ENCODE data around the gene WDHD1.
"Not testable (repeated sequence)": the region's sequence is repeated elsewhere in the genome, so short reads cannot be mapped to it uniquely, and the experiment has no call there.

The WDHD1 gene, protein sequence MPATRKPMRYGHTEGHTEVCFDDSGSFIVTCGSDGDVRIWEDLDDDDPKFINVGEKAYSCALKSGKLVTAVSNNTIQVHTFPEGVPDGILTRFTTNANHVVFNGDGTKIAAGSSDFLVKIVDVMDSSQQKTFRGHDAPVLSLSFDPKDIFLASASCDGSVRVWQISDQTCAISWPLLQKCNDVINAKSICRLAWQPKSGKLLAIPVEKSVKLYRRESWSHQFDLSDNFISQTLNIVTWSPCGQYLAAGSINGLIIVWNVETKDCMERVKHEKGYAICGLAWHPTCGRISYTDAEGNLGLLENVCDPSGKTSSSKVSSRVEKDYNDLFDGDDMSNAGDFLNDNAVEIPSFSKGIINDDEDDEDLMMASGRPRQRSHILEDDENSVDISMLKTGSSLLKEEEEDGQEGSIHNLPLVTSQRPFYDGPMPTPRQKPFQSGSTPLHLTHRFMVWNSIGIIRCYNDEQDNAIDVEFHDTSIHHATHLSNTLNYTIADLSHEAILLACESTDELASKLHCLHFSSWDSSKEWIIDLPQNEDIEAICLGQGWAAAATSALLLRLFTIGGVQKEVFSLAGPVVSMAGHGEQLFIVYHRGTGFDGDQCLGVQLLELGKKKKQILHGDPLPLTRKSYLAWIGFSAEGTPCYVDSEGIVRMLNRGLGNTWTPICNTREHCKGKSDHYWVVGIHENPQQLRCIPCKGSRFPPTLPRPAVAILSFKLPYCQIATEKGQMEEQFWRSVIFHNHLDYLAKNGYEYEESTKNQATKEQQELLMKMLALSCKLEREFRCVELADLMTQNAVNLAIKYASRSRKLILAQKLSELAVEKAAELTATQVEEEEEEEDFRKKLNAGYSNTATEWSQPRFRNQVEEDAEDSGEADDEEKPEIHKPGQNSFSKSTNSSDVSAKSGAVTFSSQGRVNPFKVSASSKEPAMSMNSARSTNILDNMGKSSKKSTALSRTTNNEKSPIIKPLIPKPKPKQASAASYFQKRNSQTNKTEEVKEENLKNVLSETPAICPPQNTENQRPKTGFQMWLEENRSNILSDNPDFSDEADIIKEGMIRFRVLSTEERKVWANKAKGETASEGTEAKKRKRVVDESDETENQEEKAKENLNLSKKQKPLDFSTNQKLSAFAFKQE

DNA sequence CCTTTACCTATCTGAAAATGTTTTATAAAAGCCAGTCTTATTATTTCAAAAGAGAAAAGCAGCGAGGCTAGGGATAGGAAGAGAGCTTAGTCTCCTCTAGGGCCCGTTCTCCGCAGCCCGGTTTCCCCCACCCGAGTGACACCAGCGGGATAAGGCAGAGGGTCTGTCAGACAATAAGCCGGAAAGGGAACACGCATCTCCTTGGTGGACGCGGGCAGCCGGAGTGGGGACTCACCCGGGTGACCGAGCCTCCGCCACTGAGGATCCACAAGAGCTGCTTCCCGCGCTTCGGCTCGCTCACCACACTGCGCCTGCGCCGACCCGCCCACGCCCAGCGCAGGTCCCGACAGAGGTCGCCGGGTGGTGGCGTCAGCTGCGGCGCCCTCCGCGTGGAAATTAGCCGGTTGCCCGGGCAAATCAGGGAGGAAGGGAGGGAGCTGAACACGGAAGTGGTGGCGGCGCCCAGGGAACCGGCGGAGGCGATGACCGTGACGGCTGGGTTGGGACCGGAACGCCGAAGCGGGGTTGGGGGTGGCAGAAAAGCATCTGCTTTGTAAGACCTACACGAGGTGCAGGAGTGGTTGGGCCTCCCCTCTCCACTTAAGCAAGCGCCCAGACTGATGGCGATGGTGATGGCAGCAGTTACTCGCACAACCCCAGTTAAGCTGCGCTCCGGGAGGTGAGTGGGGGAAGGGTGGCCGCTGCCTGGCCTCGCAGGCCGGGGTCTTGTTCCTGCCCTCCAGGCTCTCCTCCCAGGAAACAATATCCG lies at the start of gene WDHD1, which contains the start of gene SOCS4:
Gene WDHD1 (minus strand): TSS at position 307 of the 769 bp plus-strand sequence. CDS start 312 bp downstream, outside the sequence.
Gene SOCS4 (plus strand): TSS at position 444 of the 769 bp plus-strand sequence. CDS start 15,806 bp downstream, outside the sequence.
- peak; percentile 92 to 98 for DNase-seq (ENCODE audit: low read depth in 1 of 2, low spot score in 1 of 2)

DNA sequence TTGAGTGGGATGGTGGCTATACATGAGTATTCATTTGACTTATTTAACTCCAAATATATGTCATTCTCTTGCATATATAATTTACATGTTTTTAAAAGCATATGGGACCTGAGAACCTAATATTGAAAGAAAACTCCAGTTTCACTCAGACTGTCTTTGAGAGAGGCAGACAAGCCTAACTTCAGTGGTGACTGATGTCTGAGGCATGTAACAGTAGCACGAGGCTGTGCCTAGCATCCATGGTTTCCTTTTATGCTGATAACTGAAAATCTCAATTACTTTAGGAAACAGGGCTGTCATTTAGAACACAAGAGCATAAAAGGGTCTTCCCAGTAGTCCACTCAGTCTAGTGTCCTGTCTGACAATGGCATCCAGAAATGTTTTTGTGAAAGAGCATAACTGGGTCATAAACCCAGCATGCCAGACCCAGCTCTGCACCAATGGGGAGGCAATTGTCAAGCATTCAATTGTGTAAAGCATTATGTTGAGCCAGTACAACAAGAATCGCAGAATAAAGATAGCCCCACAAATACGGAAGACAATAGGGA lies 48.8 kb upstream of the WDHD1 start:
- no peak for DNase-seq (ENCODE audit: low read depth in 1 of 2, low spot score in 1 of 2)

DNA sequence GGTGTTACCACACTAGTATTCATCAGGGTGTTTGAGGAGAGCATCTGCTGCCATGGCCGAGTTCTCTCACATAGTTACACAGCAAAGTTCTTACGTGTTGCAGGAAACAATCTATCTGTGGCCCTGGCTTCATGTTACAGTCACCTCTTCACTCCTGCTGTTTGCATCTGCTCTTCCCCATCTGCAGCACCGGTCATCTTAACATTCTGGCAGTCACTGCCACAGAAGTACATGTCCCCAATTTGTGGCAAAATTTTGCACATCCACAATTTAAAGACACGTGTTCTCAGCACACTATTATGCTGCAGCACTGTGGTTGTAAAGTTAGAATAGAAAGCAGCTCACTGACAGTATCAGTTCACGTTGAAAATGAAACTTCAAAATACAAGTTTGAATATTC lies 47.8 kb upstream of the WDHD1 start:
- DNase-seq (ENCODE audit: low read depth in 1 of 2, low spot score in 1 of 2), result no peak

DNA sequence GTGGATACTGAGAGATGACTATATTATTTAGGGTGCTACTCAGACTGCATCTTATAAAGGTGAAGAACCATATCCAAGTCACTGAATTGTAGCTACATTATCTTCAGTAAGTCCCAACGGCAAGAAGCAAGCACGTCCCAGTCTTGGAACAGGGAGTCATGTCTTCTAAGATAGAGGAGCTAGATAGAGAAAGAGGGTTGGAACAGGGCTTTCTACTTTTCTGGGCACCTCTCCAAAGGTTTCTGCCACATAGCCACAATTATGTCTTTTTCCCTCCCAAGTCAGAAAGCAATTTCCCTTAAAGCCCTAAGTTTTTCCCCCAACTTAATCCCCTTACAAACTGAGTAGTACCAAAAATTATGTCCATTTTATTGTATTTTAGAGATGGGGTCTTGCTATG lies 47.0 kb upstream of the WDHD1 start:
- DNase-seq (ENCODE audit: low read depth in 1 of 2, low spot score in 1 of 2), result no peak

DNA sequence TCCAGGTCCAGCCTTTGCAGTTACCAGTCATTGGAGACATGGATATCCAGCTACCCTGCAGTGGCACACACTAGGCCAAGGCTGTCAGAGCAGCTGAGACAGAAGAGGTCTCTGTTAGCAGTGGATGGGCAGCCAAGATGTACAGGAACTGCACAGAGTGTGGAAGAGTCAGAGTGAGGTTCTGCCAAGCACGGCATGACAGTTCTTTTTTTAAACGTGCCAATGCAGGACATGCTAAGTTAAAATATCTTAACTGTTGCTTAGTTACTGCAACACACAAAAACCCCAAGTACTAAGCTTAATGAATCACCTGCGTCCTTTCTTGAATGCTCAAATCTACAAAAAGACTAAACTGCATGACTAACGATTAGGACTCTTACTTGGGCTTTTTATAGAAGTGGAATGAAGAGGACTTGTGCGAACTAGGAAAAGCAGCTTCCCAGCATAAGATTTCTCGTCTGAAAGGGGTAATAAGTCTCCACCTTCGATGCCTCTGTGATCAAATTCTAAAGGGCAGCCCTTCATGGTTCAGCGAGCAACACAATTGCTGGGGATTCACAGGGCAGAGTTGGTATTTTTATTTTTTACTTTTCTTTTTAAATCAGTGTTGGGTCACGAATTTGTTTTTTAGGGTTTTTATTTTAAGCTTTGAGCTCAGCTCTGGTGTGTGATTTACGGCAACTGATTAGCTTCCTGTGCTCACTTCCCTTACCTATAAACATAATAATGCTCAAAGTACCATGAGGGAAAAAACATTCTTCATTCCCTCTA lies 45.2 kb upstream of the WDHD1 start:
- DNase-seq (ENCODE audit: low read depth in 1 of 2, low spot score in 1 of 2), result no peak

DNA sequence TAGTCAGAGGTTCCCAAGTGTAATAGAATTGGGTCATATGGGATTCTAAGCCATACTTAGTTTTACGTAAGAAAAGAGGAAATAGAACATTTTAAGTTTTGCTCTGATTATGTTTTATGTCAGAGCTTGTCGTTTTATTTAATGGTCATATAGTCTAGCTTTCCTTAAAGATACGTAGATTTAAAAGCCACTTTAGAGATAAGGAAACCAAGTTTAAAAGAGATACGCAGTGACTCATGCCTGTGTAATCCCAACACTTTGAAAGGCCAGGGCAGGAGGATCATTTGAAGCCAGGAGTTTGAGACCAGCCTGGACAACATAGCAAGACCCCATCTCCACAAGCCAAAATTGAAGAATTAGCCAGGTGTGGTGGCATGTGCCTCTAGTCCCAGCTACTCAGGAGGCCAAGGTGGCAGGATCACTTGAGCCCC lies 44.1 kb upstream of the WDHD1 start:
- DNase-seq (ENCODE audit: low read depth in 1 of 2, low spot score in 1 of 2), result no peak

DNA sequence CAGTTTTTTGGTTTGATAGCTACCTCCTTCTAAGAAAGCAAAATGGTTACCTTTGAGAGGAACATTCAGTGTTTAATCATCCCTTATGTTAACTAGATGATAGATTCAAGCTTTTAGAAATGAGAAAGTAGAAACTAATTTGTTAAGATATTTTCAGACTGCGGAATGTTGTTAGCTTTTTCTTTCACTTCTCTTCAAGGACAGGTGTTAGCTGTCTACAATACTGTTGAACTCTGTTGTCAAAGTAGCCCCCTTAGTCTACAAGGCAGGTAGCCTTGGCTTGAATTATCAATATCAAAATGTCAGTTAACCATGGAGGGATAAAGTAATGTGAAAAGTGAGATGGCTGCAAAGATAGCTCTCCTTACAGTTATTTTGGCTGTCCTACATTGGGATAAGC lies 39.3 kb upstream of the WDHD1 start:
- no peak for DNase-seq (ENCODE audit: low read depth in 1 of 2, low spot score in 1 of 2)

DNA sequence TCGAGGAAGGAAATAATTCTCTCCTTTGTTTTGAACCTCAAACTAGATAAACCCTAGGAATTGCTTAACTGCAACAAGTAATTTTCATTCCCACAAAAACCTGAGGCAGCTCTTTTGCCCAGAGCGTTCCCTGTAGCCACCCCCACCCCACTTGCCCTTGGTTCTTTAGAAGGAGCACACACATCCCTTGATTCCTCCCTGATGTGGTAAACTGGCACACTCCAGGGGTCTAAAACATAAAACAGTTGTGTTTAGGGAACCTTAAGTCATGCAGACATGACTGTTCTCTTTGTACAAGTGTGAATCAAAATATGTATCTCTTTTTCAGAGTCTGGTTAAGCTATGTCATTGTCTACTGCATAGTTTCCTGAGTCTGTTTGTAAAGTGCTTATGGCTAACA lies 38.5 kb upstream of the WDHD1 start:
- no peak for DNase-seq (ENCODE audit: low read depth in 1 of 2, low spot score in 1 of 2)

DNA sequence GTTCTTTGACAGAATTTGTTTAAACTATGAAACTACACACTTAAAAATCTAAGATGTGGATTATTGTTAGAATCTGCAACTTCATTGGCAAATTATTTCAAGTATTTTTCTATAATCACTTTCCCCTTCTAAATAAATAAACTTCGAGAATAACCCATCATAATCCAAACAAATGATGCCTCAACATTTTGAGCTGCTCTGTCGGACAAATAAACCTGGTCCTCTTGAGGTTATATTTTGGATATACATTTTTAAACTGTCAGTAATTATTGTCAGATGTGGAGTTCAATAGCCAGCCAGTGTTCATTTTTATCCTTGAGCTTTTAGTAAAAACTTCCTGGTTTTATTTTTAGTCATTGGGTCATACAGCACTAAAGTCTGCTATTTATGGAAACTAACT lies 38.0 kb upstream of the WDHD1 start:
- not testable (repeated sequence) for DNase-seq (ENCODE audit: low read depth in 1 of 2, low spot score in 1 of 2)

DNA sequence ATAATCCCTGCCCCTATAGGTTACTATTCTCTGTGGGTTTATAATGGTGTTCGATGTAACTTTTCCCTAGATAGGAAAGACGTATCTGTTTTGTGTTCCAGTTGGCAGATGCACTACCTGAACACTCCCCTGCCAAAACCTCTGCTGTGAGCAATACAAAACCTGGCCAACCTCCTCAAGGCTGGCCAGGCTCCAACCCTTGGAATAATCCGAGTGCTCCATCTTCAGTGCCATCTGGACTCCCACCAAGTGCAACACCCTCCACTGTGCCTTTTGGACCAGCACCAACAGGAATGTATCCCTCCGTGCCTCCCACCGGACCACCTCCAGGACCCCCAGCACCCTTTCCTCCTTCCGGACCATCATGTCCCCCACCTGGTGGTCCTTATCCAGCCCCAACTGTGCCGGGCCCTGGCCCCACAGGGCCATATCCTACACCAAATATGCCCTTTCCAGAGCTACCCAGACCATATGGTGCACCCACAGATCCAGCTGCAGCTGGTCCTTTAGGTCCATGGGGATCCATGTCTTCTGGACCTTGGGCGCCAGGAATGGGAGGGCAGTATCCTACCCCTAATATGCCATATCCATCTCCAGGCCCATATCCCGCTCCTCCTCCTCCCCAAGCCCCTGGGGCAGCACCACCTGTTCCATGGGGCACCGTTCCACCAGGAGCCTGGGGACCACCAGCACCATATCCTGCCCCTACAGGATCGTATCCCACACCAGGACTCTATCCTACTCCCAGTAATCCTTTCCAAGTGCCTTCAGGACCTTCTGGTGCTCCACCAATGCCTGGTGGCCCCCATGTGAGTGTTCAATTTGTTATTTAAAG lies 35.8 kb upstream of the WDHD1 start:
- DNase-seq (ENCODE audit: low read depth in 1 of 2, low spot score in 1 of 2), result no peak

DNA sequence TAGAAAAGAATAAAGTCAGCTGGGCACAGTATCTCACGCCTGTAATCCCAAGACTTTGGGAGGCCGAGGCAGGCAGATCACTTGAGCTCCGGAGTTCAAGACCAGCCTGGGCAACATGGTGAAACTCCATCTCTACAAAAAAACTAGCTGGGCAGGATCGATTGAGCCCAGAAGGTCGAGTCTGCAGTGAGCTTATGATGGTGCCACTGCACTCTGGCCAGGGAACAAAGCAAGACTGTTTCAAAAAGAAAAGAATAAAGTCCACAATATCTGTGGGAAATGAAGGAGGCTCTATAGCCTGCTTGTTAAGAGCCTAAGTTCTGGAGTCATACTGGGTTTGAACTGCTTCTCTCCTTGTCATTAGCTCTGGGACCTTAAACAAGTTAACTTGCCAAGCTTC lies 32.4 kb upstream of the WDHD1 start:
- no peak for DNase-seq (ENCODE audit: low read depth in 1 of 2, low spot score in 1 of 2)

DNA sequence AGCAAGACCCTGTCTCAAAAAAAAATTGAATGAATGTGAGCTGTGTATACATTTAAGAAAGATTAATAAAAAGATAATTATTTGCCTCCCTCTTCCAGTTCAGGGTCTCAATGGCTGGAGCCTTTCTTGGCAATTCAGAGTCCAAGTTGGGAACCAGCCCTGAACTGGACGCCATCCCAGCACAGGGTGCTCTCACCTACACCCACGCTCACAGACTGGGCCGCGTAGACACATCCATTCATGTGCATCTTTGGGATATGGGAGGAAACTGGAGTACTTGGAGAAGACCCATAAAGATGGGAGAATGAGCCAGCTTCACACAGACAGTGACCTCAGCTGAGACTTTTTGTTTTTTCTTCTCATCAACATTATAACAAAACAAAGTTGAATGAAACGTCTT lies 31.0 kb upstream of the WDHD1 start:
- no peak for DNase-seq (ENCODE audit: low read depth in 1 of 2, low spot score in 1 of 2)

DNA sequence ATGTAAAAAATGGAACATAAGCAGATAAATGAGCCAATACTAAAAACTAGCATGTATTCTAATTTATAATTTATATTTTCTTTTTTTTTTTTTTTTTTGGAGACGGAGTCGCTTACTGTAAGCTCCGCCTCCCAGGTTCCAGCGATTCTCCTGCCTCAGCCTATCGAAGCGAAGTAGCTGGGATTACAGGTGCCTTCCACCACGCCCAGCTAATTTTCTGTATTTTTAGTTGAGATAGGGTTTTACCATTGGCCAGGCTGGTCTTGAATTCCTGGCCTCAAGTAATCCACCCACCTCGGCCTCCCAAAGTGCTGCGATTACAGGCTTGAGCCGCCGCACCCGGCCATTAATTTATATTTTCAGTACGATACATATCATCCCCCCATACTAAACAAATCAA lies 27.2 kb upstream of the WDHD1 start:
- no peak for DNase-seq (ENCODE audit: low read depth in 1 of 2, low spot score in 1 of 2)

DNA sequence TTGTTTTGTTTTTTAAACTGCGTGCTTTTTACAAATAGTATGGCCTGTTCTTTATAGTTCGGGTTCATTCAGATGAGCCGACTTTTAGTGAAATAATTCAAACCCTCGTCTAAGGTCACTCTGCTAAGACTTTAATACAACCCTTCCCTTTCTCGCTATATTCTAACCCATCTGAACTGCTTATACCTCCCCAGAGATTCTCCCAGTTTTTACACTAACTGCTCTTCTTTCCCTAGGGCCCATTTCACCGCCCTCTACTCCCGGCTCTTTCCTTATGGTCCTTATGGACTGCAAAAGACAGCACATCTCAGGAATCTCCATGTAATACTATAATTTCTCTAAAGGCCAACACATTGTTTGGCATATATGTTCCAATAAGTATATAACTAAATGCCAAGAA lies 26.6 kb upstream of the WDHD1 start:
- DNase-seq (ENCODE audit: low read depth in 1 of 2, low spot score in 1 of 2), result no peak

DNA sequence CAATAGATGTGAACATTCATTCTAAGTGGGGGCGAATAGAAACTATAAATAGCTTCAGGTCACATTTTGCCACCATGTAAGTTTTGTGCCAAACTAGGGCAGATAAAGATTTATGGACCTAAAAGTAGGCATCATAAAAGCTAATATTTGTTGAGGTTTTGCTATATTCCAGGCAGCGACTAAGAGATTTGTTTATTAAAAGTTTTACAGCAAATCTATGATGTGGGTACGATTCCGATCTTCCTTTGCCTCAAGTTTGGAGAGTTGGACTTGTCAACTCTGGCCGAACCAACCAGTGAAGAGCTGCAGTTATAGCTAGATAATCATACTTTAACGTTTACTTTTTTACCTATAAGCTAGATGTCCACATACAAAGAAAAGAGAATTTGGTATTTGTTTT lies 26.1 kb upstream of the WDHD1 start:
- no peak for DNase-seq (ENCODE audit: low read depth in 1 of 2, low spot score in 1 of 2)

DNA sequence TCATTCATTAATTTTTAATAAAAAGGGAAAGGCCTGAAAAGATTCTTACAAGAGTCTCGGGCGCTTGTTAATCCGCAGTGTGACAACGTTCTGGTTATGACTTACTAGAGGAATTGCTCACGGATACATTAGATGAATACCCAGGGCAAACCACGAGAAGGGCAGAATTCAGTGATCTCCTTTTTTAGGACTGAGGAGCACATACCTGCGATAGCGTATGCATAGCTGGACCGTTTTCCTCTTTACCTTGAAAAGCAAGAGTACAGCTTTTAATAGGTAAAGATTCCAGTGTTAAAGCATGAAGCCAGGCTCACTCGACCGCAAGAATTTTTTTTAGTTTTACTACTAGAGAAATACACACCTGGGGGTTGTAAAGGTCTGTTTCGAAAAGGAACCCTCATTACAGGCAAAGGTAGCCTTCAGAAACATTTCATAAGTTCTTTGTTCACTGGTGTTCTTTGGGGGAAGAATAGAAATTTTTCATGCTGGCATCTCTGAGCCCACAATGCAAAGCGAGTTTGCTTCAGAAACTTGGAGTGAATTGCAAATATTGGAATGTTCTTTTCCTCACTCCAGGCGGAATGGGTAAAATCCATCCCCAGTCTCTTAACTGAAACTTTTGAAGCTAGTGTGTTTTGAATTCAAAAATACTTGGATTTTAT lies 25.5 kb upstream of the WDHD1 start:
- DNase-seq (ENCODE audit: low read depth in 1 of 2, low spot score in 1 of 2), result no peak

DNA sequence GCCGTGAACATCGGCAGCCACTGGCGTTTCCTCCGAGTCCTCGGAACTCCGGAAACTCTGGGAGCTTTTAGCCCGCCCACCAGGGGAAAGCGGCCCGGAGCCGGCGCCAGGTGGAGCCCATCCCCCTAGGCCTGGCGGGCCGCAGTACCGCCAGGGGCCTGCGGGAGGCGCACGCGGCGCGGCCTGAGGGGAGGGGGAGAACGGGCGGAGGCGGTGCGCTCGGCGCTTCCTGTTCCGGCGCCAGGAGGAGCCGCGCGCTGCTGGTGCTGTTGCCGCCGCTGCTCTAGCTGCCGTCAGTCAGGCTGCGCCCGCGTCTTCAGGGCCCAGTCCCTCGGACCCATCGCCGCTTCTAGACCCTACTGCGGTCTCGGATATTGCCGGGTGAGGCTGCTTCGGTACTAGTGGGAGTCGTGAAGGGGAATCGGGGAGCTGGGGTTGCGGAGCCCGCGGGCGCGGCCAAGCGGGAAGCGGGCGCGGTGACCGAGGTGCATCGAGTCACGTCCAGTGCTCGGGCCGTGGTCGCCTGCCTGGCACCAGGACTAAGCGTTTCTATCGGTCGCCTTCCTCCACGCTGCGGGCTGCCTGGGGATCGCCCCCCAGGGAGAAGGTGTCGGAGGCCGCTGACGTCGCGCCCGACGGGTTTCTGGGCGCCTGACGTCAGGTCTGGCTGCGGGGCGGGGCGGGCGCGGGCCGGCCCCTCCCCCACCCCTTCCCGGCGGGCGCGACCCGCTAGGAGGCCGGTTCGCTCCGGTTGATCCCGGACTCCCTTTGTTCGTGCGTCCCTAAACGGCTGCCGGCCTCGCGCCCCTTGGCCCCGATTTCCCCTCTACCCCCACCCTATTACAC lies 24.7 kb upstream of the WDHD1 start, which contains the start of gene MAPK1IP1L:
Gene MAPK1IP1L (plus strand): TSS at position 225 of the 846 bp plus-strand sequence. CDS start 10,037 bp downstream, outside the sequence.
- DNase-seq (ENCODE audit: low read depth in 1 of 2, low spot score in 1 of 2), result peak; percentile 87 to 88

DNA sequence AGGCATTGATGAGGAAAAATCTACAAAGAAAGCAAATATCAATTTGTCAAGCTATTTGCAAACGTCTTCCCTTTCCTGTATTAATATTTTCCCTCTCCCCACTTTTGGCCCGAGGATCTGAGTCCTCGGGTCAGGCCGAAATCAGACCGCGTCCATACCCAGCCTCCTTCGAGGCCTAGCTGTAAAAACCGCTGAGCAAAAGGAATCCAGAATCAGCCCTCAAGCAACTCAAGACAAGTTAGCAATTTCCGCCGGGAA lies 24.2 kb upstream of the WDHD1 start:
- no peak for DNase-seq (ENCODE audit: low read depth in 1 of 2, low spot score in 1 of 2)
